ENCODE results near the gene MTRR.

Gene MTRR

GRCh38 chr5:7872517-7873130, 3.7 kb downstream of the MTRR start (continued):
- TF ChIP-seq TOX (CRISPR knock-in tag; IDR thresholded peaks at IDR 0.05; ENCODE audit: borderline replicate concordance) (no peak), OSR1 (CRISPR knock-in tag; IDR thresholded peaks at IDR 0.05) (no peak), ARNTL (CRISPR knock-in tag; IDR thresholded peaks at IDR 0.05; ENCODE audit: borderline replicate concordance, low read depth) (no peak), ZFP30 (CRISPR knock-in tag; IDR thresholded peaks at IDR 0.05) (no peak), TCF4 (CRISPR knock-in tag; IDR thresholded peaks at IDR 0.05; ENCODE audit: borderline replicate concordance) (no peak), ZC3H10 (CRISPR knock-in tag; IDR thresholded peaks at IDR 0.05) (no peak), CREB5 (CRISPR knock-in tag; IDR thresholded peaks at IDR 0.05; ENCODE audit: low read depth) (no peak), SNAI2 (CRISPR knock-in tag; IDR thresholded peaks at IDR 0.05) (no peak), ISL1 (CRISPR knock-in tag; IDR thresholded peaks at IDR 0.05) (no peak), BACH2 (CRISPR knock-in tag; IDR thresholded peaks at IDR 0.05; ENCODE audit: borderline replicate concordance) (no peak), ZNF70 (CRISPR knock-in tag; IDR thresholded peaks at IDR 0.05) (no peak)

DNA sequence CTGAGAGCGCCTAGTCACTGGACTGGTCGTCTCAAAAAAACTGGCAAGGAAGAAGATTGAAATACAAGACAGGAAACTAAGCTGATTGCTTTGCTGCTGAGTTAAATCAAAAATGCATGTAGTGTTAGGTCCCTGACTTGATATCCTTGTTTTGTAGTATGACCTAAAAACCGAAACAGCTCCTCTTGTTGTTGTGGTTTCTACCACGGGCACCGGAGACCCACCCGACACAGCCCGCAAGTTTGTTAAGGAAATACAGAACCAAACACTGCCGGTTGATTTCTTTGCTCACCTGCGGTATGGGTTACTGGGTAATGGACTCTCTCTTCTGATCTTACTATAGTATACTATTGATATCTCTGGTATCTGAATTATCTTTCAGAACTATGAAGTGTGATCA, 4.3 kb downstream of the MTRR start:
- TF ChIP-seq SNAI2 (CRISPR knock-in tag; IDR thresholded peaks at IDR 0.05) (no peak), ESRRG (CRISPR knock-in tag; IDR thresholded peaks at IDR 0.05) (no peak), BACH2 (CRISPR knock-in tag; IDR thresholded peaks at IDR 0.05; ENCODE audit: borderline replicate concordance) (no peak), ZFP30 (CRISPR knock-in tag; IDR thresholded peaks at IDR 0.05) (no peak), GLIS3 (CRISPR knock-in tag; IDR thresholded peaks at IDR 0.05) (no peak)
- TF ChIP-seq, protein P1, sequence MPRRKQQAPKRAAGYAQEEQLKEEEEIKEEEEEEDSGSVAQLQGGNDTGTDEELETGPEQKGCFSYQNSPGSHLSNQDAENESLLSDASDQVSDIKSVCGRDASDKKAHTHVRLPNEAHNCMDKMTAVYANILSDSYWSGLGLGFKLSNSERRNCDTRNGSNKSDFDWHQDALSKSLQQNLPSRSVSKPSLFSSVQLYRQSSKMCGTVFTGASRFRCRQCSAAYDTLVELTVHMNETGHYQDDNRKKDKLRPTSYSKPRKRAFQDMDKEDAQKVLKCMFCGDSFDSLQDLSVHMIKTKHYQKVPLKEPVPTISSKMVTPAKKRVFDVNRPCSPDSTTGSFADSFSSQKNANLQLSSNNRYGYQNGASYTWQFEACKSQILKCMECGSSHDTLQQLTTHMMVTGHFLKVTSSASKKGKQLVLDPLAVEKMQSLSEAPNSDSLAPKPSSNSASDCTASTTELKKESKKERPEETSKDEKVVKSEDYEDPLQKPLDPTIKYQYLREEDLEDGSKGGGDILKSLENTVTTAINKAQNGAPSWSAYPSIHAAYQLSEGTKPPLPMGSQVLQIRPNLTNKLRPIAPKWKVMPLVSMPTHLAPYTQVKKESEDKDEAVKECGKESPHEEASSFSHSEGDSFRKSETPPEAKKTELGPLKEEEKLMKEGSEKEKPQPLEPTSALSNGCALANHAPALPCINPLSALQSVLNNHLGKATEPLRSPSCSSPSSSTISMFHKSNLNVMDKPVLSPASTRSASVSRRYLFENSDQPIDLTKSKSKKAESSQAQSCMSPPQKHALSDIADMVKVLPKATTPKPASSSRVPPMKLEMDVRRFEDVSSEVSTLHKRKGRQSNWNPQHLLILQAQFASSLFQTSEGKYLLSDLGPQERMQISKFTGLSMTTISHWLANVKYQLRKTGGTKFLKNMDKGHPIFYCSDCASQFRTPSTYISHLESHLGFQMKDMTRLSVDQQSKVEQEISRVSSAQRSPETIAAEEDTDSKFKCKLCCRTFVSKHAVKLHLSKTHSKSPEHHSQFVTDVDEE (CRISPR knock-in tag; IDR thresholded peaks at IDR 0.05), result no peak
- ATAC-seq, result no peak

DNA sequence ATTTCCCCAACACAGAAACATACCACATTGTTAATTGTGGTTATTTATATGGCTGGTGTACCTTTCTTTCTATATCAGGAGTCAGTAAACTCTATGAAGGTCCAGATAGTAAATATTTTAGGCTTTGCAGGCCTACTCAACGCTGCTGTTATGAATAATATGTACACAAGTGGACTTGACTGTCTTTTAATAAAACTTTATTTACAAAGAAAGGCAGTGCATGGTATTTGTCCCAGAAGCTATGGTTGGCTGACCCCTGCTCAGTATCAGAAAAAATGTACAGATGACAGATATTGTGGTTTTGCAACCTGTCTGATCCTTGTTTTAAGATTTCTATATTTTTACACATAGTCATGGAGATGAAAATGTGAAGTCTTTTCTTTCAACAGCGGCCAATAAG, 5.7 kb downstream of the MTRR start:
- no peak for ATAC-seq
- no peak for TF ChIP-seq OSR1 (CRISPR knock-in tag; IDR thresholded peaks at IDR 0.05)
- no peak for TF ChIP-seq GLIS3 (CRISPR knock-in tag; IDR thresholded peaks at IDR 0.05)
- no peak for TF ChIP-seq TCF4 (CRISPR knock-in tag; IDR thresholded peaks at IDR 0.05; ENCODE audit: borderline replicate concordance)
- TF ChIP-seq, protein P2, sequence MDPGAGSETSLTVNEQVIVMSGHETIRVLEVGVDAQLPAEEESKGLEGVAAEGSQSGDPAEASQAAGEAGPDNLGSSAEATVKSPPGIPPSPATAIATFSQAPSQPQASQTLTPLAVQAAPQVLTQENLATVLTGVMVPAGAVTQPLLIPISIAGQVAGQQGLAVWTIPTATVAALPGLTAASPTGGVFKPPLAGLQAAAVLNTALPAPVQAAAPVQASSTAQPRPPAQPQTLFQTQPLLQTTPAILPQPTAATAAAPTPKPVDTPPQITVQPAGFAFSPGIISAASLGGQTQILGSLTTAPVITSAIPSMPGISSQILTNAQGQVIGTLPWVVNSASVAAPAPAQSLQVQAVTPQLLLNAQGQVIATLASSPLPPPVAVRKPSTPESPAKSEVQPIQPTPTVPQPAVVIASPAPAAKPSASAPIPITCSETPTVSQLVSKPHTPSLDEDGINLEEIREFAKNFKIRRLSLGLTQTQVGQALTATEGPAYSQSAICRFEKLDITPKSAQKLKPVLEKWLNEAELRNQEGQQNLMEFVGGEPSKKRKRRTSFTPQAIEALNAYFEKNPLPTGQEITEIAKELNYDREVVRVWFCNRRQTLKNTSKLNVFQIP (CRISPR knock-in tag; IDR thresholded peaks at IDR 0.05; ENCODE audit: borderline replicate concordance, low read depth), result no peak
- TF ChIP-seq CSDC2 (CRISPR knock-in tag; IDR thresholded peaks at IDR 0.05), result no peak
- TF ChIP-seq PPARA (CRISPR knock-in tag; IDR thresholded peaks at IDR 0.05; ENCODE audit: borderline replicate concordance), result no peak
- no peak for TF ChIP-seq ISL1 (CRISPR knock-in tag; IDR thresholded peaks at IDR 0.05)
- TF ChIP-seq RARB (CRISPR knock-in tag; IDR thresholded peaks at IDR 0.05), result no peak
- no peak for TF ChIP-seq TOX (CRISPR knock-in tag; IDR thresholded peaks at IDR 0.05; ENCODE audit: borderline replicate concordance)
- no peak for TF ChIP-seq ARNTL (CRISPR knock-in tag; IDR thresholded peaks at IDR 0.05; ENCODE audit: borderline replicate concordance, low read depth)
- TF ChIP-seq ZNF8 (CRISPR knock-in tag; IDR thresholded peaks at IDR 0.05), result no peak
- no peak for TF ChIP-seq ZNF70 (CRISPR knock-in tag; IDR thresholded peaks at IDR 0.05)
- no peak for TF ChIP-seq SNAI2 (CRISPR knock-in tag; IDR thresholded peaks at IDR 0.05)
- TF ChIP-seq, protein P1 (CRISPR knock-in tag; IDR thresholded peaks at IDR 0.05), result no peak

DNA sequence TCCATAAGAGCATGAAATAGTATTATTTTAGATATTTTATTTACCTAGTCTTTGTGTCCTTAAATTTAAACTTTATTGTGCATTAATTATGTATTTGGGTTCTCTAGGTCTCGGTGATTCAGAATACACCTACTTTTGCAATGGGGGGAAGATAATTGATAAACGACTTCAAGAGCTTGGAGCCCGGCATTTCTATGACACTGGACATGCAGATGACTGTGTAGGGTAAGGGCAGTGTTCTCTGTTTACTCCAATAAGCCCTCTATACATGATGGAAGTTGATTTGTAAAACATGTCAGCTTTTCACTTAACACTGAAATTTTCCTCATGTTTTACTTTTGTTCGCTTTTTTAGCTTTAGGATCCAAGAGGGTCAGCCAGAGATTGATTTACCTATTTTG, 6.2 kb downstream of the MTRR start:
- no peak for ATAC-seq
- no peak for TF ChIP-seq GLIS3 (CRISPR knock-in tag; IDR thresholded peaks at IDR 0.05)
- no peak for TF ChIP-seq ZNF70 (CRISPR knock-in tag; IDR thresholded peaks at IDR 0.05)
- no peak for TF ChIP-seq CSDC2 (CRISPR knock-in tag; IDR thresholded peaks at IDR 0.05)
- TF ChIP-seq ZFP30 (CRISPR knock-in tag; IDR thresholded peaks at IDR 0.05), result no peak
- TF ChIP-seq CREB5 (CRISPR knock-in tag; IDR thresholded peaks at IDR 0.05; ENCODE audit: low read depth), result no peak
- TF ChIP-seq ESRRG (CRISPR knock-in tag; IDR thresholded peaks at IDR 0.05), result no peak
- no peak for TF ChIP-seq ISL1 (CRISPR knock-in tag; IDR thresholded peaks at IDR 0.05)
- TF ChIP-seq ZNF8 (CRISPR knock-in tag; IDR thresholded peaks at IDR 0.05), result no peak
- no peak for TF ChIP-seq ARNTL (CRISPR knock-in tag; IDR thresholded peaks at IDR 0.05; ENCODE audit: borderline replicate concordance, low read depth)
- TF ChIP-seq ZFP3 (CRISPR knock-in tag; IDR thresholded peaks at IDR 0.05), result no peak
- TF ChIP-seq TOX (CRISPR knock-in tag; IDR thresholded peaks at IDR 0.05; ENCODE audit: borderline replicate concordance), result no peak
- TF ChIP-seq, protein P1 (CRISPR knock-in tag; IDR thresholded peaks at IDR 0.05), result no peak
- TF ChIP-seq ZNF565 (CRISPR knock-in tag; conservative IDR thresholded peaks at IDR 0.05; ENCODE audit: low read depth), result no peak

All from SK-N-SH treated with all-trans-retinoic acid at 6 μM for 48 hours (cell line).